Stomach (tissue), 4 donors: ENCODE measurements around the gene DUOX2.

Experiments
- CTCF ChIP-seq, 7 experiments: fragments of 450-650 bp in 4 of 7; fragments of 200-600 bp in 3 of 7; sonication (generic) in 3 of 7; IDR thresholded peaks; one replicate each; pipeline ENCODE4 v1.5.1; 2016 to 2019; ENCODE audit warnings: antibody characterized with exemption in 7 of 7, control low read depth in 2 of 7, mild to moderate bottlenecking in 1 of 7
- POLR2A ChIP-seq, 4 donors: fragments of 450-650 bp; IDR thresholded peaks; one replicate each; pipeline ENCODE4 v1.6.1; 2016; ENCODE audit warnings: antibody characterized with exemption in 4 of 4, control low read depth in 2 of 4, mild to moderate bottlenecking in 1 of 4, moderate library complexity in 1 of 4
- POLR2AphosphoS5 ChIP-seq, 3 donors: sonication (generic); formaldehyde crosslinking; IDR thresholded peaks; one replicate each; pipeline ENCODE4 v1.6.1; 2016; ENCODE audit warnings: antibody characterized with exemption in 3 of 3

- no peak for TF ChIP-seq POLR2A (IDR thresholded peaks at IDR 0.05)
- no peak for TF ChIP-seq CTCF (IDR thresholded peaks at IDR 0.05)
- TF ChIP-seq POLR2AphosphoS5 (IDR thresholded peaks at IDR 0.05): no peak
Observed at GRCh38 chr15:45101749-45102148, 12.2 kb downstream of the DUOX2 start.
